NCI-H526 (cell line): ENCODE data around the gene STRADB.
"Not testable (repeated sequence)": the region's sequence is repeated elsewhere in the genome, so short reads cannot be mapped to it uniquely, and the experiment has no call there.

Experiments used
- DNase-seq, 2 experiments: peaks; one replicate each; lab custom pipeline; 2025; lab: John Stamatoyannopoulos, UW

The STRADB gene

DNA sequence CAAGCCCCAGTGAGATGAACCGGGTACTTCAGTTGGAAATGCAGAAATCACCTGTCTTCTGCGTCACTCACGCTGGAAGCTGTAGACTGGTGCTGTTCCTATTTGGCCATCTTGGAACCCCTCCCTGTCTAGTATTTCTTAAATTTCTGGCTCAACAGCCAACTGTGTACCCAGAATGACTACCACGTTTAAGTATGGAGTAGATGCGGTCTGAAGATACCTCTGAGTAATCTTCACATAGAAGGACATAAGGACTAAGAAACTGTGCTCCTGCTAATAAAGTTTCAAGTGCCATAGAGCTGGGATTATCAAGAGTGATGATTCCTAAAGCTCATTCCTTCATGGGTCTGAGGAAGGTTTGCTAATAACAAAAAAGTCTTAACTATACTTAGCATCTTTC is 20.7 kb upstream of the STRADB start:
- DNase-seq: no peak

- DNase-seq: no peak
These were observed 19.4 kb upstream of the STRADB start for GRCh38 chr2:201432038-201432620.

- no peak for DNase-seq
These were observed 18.7 kb upstream of the STRADB start for GRCh38 chr2:201432621-201433393.

GRCh38 chr2:201433394-201433995 is 18.0 kb upstream of the STRADB start:
- no peak for DNase-seq

DNA sequence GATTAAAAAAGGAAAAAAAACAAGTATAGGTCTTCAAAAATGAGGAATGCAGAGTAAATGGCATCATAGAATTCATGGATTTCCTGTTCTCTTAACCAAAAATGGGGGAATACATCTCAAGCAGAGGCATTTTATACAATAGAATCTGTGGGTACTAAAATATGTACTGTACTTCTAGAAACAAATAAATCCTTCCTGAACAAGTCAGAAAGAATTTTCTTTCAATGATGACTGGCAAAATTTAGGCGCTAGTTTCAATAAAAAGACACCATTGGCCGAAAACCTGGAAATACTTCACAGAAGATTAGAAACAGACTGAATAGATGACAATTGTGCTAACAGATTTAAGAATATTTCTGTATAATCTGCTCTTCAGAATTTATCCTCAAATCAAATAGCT is 15.4 kb upstream of the STRADB start:
- DNase-seq: no peak

DNA sequence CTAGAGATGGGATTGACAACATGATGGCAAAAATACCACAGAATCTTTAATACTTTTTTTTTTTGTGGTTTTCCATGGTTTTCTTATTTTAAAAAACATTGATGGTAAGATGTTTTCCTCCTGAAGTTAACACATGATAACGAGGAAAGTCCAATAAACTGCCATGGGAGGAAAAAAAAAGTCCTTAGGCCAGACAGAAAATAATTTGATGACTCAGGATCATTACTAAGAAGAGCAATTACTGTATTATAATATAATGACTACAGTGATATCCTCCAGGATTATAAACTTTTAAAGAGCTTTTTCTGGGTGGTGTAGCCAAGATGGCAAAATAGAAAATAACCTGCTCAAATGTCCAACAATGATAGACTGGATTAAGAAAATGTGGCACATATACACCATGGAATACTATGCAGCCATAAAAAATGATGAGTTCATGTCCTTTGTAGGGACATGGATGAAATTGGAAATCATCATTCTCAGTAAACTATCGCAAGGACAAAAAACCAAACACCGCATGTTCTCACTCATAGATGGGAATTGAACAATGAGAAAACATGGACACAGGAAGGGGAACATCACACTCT is 12.1 kb upstream of the STRADB start:
- not testable (repeated sequence) for DNase-seq

GRCh38 chr2:201440182-201440581 is 11.4 kb upstream of the STRADB start:
- DNase-seq: no peak

DNA sequence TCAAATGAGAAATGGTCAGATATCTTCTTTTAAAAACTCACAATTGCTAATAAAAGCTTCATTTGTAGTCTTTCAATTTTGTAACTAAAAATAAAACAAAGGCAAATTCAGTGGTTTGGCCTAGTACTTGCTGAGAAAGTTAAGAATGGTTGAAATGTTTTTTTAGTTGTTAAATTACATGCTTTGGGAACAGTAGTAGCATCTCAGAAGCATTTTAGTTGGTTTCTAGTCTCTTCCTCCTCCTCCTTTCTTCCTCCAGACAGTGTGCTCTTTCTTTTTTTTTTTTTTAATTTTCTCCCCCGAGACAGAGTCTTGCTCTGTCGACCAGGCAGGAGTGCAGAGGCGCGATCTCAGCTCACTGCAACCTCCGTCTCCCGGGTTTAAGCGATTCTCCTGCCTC is 10.1 kb upstream of the STRADB start:
- no peak for DNase-seq

DNA sequence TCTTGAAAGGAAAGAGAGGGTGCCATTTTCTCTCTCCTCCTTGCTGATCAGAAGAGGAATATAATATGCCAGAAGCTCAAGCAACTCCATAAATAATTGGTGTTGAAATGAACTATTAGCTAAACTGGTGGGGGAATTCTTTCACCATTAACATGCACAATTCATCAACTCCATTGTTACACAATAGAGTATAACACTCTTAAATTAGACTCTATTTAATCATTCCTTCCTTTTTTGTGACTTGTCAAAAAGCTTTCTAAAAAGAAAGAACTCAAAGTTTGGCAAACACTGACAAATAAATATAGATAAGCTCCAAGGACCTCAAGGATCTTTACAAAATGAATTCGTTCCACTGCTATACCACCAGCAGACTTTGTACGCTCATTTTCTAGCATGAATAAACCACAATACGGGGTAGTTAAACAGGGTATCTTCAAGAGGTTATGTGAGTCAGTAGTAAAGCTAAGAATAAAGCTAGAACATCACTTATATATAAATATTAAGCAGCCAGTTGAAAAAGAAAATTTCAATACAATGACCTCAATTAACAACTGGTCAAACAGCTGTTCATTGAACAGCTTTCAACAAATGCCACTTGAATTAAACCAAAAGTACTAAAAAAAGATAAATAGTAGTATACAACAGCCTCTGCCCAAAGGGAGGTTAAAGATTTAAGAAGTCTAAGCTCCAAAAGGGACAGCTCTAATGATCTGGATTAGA is 6.6 kb upstream of the STRADB start:
- DNase-seq: no peak

DNA sequence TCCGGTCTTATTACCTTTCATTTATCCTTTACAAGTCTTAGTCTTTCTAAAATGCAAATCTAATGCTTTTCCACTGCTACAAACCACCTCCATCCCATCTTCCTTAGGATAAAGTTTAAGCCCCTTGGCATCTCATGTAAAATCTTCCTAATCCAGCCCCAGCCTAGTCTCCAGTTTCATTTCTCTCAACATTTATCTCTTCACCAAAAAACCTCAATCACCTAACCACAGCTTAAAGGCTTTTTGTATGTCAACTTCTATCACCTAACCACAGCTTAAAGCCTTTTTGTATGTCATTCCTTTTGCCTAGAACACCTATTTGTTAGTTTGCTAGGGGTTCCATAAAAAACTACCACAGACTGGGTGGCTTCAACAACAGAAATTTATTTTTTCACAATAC is 4.5 kb upstream of the STRADB start:
- DNase-seq: no peak

DNA sequence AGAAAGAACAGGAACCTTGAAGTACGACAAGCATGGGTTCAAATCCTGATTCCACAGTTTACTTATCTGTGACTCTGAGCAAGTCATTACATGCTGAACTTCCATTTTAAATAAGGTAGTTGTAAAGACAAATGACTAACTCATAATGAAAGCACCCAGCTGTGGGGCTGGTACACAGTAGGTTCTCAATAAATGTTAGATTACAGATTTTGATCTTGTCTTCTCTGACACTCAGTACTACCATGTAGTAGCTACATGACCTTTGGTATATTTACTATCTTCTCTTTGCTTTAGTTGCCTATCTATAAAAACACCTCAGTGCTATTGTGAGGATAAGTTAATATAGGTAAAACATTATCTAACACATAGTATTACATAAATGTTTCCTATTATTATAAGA is 3.5 kb upstream of the STRADB start:
- no peak for DNase-seq

DNA sequence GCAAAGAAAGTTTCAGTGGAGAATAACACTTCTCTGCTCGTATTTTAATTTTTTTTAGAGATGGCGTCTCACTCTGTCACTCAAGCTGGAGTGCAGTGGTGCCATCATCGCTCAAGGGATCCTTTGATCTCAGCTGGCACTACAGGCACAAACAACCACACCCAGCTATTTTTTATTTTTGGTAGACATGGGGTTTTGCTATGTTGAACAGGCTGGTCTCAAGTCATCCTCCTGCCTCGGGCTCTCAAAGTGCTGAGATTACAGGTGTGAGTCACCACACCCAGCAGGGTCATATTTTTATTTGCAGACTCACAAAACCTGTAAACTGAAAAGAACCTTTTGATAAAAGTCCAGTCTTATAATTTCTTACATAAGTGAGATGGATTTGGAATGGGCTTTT is 2.8 kb upstream of the STRADB start:
- no peak for DNase-seq

GRCh38 chr2:201450954-201451291 is 617 bp upstream of the STRADB start:
- no peak for DNase-seq

DNA sequence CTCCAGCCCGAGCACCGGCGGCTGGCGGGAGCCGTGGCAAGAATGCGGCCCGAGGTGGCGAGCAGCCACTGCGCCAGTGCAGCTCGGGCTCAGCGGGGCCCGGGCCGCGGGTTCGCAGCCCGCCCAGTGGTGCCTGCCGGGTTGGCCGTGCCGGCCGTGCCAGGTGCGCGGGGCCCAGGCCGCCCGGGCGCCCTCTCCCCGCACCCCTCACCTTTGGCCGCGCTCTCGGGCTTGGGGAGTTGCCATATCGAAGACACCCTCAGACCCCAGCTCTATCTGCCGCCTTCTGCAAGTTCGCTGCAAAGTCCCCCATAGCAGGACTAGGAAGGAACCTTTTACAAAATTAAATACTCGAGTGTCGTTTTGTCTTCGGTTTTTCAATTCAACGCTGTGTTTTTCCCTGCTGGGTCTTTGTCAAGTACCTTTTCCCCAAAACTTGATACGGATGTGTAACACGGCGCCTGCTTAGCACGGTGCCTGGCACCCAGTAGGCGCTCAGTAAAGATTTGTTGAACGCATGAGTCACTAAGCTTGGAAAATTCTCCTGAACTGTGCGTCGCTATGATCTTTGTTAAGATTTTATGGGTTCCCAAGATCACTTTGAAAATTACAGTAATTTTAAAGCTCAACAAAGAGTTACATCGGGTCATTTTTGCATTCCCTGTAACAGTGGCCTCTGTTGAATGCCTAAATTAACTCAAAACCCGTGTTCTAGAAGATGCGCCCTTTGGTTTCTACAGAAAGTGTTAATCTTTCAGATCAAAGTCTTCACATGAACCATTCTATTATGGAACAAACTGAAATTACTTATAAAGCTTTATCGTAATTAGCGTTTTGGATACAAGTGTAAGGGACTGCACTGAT is 750 bp downstream of the STRADB start:
- peak in 1 of 2 experiments; percentile 40 for DNase-seq

DNA sequence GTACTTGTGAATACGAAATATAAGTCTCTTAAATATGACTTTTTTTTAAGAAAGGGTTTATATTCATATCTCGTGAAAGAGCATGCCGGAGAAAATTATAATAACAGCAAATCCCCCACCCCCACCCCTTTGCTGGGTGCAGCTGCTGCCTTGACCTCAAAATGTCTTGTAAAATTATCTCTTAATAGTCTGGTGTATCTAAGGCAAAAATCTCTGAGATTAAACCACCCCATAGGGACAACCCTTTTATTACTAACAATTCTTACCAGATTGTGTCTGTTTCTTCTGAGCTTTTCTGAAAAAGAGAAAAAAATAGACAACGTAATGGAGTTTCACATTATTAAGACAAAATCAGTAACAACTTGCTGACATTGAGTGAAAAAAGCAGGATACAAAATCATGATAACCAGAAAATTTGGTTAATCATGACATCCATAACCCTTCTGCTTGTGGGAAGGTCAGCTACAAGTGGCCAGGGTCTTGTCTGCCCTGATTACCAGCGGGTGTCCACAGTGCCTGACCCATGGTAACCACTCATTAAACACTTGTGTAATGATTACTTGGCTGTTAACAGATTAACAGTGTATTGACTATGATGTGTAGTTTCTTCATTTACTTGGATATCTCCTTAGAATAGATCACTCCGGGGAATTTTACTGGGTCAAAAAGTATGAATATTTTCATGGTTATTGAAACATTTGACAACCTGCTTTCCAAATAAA is 1.5 kb downstream of the STRADB start:
- DNase-seq: no peak

DNA sequence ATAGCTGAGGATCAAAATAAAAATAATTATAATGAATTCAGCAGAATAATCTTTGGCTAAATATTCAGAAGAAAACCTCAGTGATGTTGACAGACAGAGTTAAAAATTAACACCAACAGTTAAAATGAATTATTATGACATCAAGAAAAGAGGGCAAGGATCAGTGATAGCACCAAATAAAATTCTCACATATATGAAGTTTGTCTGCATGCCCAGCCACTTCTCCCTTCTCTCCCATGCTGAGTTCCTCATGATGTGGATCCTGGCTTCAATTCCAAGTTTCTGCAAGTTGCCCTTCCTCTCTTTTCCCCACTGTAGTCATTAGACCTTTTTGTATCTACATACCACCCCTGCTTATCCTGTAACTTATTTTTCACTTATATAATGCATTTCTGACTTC is 6.8 kb downstream of the STRADB start:
- DNase-seq: no peak

DNA sequence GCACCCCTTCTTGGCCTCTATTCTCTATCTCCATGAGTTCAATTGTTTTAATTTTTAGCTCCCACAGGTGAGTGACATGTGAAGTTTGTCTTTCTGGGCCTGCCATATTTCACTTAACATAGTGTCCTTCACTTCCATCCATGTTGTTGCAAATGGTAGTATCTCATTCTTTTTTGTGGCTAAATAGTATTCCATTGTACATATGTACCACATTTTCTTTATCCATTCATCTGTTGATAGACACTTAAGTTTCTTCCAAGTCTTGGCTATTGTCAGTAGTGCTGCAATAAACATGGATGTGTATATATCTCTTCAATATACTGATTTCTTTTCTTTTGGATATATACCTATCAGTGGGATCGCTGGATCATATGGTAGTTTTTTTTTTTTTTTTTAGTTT is 9.0 kb downstream of the STRADB start:
- DNase-seq: no peak

DNA sequence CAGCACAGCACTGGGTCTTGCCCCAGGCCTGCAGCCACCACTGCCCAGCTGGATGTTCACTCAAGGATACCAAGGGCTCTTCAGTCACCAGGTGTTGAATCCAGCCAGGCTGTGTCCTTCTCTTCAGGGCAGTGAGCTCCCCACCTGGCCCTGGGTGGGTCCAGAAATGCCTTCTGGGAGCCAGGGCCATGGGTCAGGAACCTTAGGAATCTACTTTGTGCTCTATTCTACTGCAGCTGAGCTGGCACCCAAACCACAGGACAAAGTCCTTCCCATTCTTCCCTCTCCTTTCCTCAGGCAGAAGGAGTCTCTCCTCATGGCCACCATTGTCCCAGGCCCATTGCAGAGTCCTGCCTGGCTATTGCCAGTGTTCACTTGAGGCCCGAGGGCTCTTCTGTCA is 13.0 kb downstream of the STRADB start:
- no peak for DNase-seq

GRCh38 chr2:201465524-201465971 is 14.0 kb downstream of the STRADB start:
- no peak for DNase-seq

DNA sequence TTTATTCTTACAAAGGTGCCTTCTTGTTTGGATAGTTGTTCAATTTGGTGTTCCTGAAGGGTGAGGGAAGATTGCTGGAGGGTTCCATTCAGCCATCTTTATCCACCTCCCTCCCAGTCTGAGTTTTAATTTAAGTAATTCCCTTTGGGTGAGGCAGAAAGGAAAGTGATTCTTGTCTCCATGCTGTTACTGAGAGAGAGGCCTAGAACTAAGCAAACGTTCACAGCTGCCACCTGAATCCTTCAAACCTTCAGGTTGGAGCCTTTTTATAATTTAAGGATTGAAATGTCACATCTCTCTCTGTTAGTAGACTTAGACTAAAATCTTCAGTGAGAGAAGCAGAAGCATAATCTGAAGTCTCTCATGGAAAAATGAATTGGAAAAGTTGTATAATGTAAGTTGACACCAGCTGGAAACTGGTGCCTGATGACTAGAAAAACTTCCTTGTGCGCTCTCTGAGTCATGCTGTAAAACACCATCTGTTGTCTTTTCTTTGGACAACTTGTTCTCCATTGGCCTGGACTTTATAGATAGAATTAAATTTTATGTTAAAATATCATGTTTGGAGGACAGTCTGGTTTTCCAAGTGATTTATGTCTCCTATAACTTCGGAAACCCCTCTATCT is 14.6 kb downstream of the STRADB start:
- no peak for DNase-seq
